ENCODE results near the gene NTN3.
"Not testable (repeated sequence)": the region's sequence is repeated elsewhere in the genome, so short reads cannot be mapped to it uniquely, and the experiment has no call there.

The NTN3 gene

GRCh38 chr16:2471016-2471652 lies at the start of gene NTN3:
Gene NTN3, plus strand, starts transcription at chr16:2471297. Its CDS starts 405 bp downstream, at chr16:2471702.
- no peak for DNase-seq (ENCODE audit: low read depth)

GRCh38 chr16:2422123-2422867 lies 48.8 kb upstream of the NTN3 start:
- DNase-seq (ENCODE audit: low read depth): no peak

GRCh38 chr16:2424061-2425007 lies 46.8 kb upstream of the NTN3 start:
- DNase-seq (ENCODE audit: low read depth): no peak

- DNase-seq (ENCODE audit: low read depth): no peak
Observed at GRCh38 chr16:2425008-2425518, 46.0 kb upstream of the NTN3 start.

GRCh38 chr16:2425825-2426430 lies 45.2 kb upstream of the NTN3 start:
- DNase-seq (ENCODE audit: low read depth): no peak

GRCh38 chr16:2426941-2427361 lies 44.1 kb upstream of the NTN3 start:
- DNase-seq (ENCODE audit: low read depth): no peak

GRCh38 chr16:2427526-2427925 lies 43.6 kb upstream of the NTN3 start:
- no peak for DNase-seq (ENCODE audit: low read depth)

- no peak for DNase-seq (ENCODE audit: low read depth)
Observed at GRCh38 chr16:2428051-2428783, 42.9 kb upstream of the NTN3 start.

- DNase-seq (ENCODE audit: low read depth): no peak
Observed at GRCh38 chr16:2428784-2429033, 42.4 kb upstream of the NTN3 start.

- DNase-seq (ENCODE audit: low read depth): peak; percentile 96
Observed at GRCh38 chr16:2429034-2429770, 41.9 kb upstream of the NTN3 start, which contains the start of gene CCNF. Gene CCNF, plus strand, starts transcription at chr16:2429447. Its CDS starts 35 bp downstream, at chr16:2429482.

- no peak for DNase-seq (ENCODE audit: low read depth)
Observed at GRCh38 chr16:2429771-2430663, 41.1 kb upstream of the NTN3 start.

GRCh38 chr16:2432286-2432685 lies 38.8 kb upstream of the NTN3 start:
- no peak for DNase-seq (ENCODE audit: low read depth)

GRCh38 chr16:2432801-2433505 lies 38.1 kb upstream of the NTN3 start:
- no peak for DNase-seq (ENCODE audit: low read depth)

GRCh38 chr16:2435236-2435635 lies 35.9 kb upstream of the NTN3 start:
- DNase-seq (ENCODE audit: low read depth): not testable (repeated sequence)

- no peak for DNase-seq (ENCODE audit: low read depth)
Observed at GRCh38 chr16:2436110-2436509, 35.0 kb upstream of the NTN3 start.

- DNase-seq (ENCODE audit: low read depth): no peak
Observed at GRCh38 chr16:2437032-2437790, 33.9 kb upstream of the NTN3 start.

- no peak for DNase-seq (ENCODE audit: low read depth)
Observed at GRCh38 chr16:2438121-2438520, 33.0 kb upstream of the NTN3 start.

- no peak for DNase-seq (ENCODE audit: low read depth)
Observed at GRCh38 chr16:2439598-2439997, 31.5 kb upstream of the NTN3 start.

Data from activated T-cell treated with anti-CD3 and anti-CD28 coated beads for 1 hour (primary cell).